ENCODE data around the gene ILRUN.
"Not testable (repeated sequence)": the region's sequence is repeated elsewhere in the genome, so short reads cannot be mapped to it uniquely, and the experiment has no call there.

GRCh38 chr6:34674930-34675329, 21.6 kb downstream of the ILRUN start:
- not testable (repeated sequence) for TF ChIP-seq CTCF, POLR2A (IDR thresholded peaks at IDR 0.05)

Data from lower leg skin (tissue), 3 donors.